Pancreas (tissue), 10 donors: ENCODE results near the gene TOMM20. TPM values are rescaled to one million over a fixed set of nuclear protein-coding genes. Genes with fewer than 3 reads are reported as not detected.
"Not testable (repeated sequence)": the region's sequence is repeated elsewhere in the genome, so short reads cannot be mapped to it uniquely, and the experiment has no call there.

Source experiments
- ATAC-seq, 4 donors: fragments of 200-7000 bp; cut with Tn5 transposase; one replicate each; pipeline versions ENCODE4 v1.8.0 to v1.9.1; 2020; ENCODE audit warnings: mild to moderate bottlenecking in 4 of 4, moderate library complexity in 4 of 4
- DNase-seq, 6 donors: peaks; one replicate each; pipeline ENCODE4 v3.0.0-alpha.2; 2020
- FAIRE-seq: peaks from 2 replicates; lab custom pipeline; 2012; peaks lifted over from hg19 to GRCh38; lab: Jason Lieb, UNC
- H3K27ac ChIP-seq, 4 donors: fragments of 200-600 bp; sonication (generic); 1 replicate in 3 of 4; 2 replicates in 1 of 4; pipeline versions ENCODE4 v1.5.0 to v1.8.0; 2020
- H3K27me3 ChIP-seq, 4 donors: fragments of 200-600 bp; one replicate each; pipeline ENCODE4 v1.8.0; 2021
- H3K36me3 ChIP-seq, 3 donors: fragments of 200-600 bp; sonication (generic) in 1 of 3; one replicate each; pipeline versions ENCODE4 v1.5.0 to v1.8.0; 2020 to 2021
- H3K4me1 ChIP-seq, 3 donors: fragments of 200-600 bp; one replicate each; pipeline ENCODE4 v1.8.0; 2021
- H3K4me3 ChIP-seq, 4 donors: fragments of 200-600 bp; sonication (generic) in 2 of 4; one replicate each; pipeline versions ENCODE4 v1.5.0 to v1.8.0; 2020 to 2021
- H3K9me3 ChIP-seq, 4 donors: fragments of 200-600 bp; one replicate each; pipeline ENCODE4 v1.8.0; 2021
- CTCF ChIP-seq, 4 donors: fragments of 200-600 bp; sonication (generic) in 3 of 4; IDR thresholded peaks; one replicate each; pipeline versions ENCODE4 v1.5.0 to v1.8.0; 2021; ENCODE audit warnings: antibody characterized with exemption in 4 of 4
- WGBS, 2 donors: extraction: QIAGEN DNeasy Blood & Tissue Kit; methylation state at CpG; one replicate each; pipeline ENCODE4 v1.1.7; 2013; 5-methylcytosine and 5-hydroxymethylcytosine counted together
- intact Hi-C, 3 donors: fragments of 100-400 bp; cut with DNase I; formaldehyde crosslinking; loops; one replicate each; pipeline versions ENCODE4 v1.11.1 to v1.14.2; 2022
- polyA plus RNA-seq, 2 donors: library from polyadenylated mRNA; stranded (reverse); fragments of 200-250 nt; gene quantifications; one replicate each; pipeline ENCODE4 v1.2.3, GENCODE V29; 2013
- total RNA-seq, 6 donors: library from RNA; stranded (reverse); fragmentation: NEBNext Ultra II Directional in 4 of 6; extraction: Animal tissue kit (Norgen Biotek cat#: 25700) in 4 of 6; gene quantifications; one replicate each; pipeline versions ENCODE4 v1.2.1 to v1.2.4, GENCODE V29; 2021 to 2023
- donor health status: healthy with polysubstance abuse.
- donor health status: DM: no; HTN: no; CAD: no; lungs with moderate emphysema.
- donor health status: DM: no; HTN: no; CAD: no.
- donor health status: control.
- donor health status: control.
- donor health status: Bipolar disorder and iron deficiency.
- donor health status: DM: yes; HTN: yes; CAD: no.
- donor health status: DM: no; HTN: no; CAD: no.
- donor health status: DM: no; HTN: no; CAD: no.
- donor health status: DM: yes; HTN: yes; CAD: no.

TOMM20 gene
- total and polyA plus RNA-seq, 8 donors: 37.7 to 106 (median 79.4) TPM

GRCh38 chr1:235090406-235091069, 38.1 kb downstream of the TOMM20 start:
- DNase-seq: peak in 3 of 6 donors; percentile 46 to 53 (median 50)
- no peak for FAIRE-seq
- no peak for TF ChIP-seq CTCF (IDR thresholded peaks at IDR 0.05)
- intact Hi-C loops: loop anchor here in 1 of 3 donors (10.0 kb wide), 1 partner anchor 506 kb away; no protein-coding TSS in a partner anchor
- WGBS, 2 donors: 54 to 60% methylated on average over 20 of the region's 20 CpGs
- H3K4me1 ChIP-seq: peaks cover 0 to 3% (median 0%) of the 10 kb centered on the region in 3 donors
- H3K9me3 ChIP-seq: no peaks in the 10 kb centered on the region
- no peaks in the 10 kb centered on the region for H3K27me3 ChIP-seq
- no peak overlapping the region for H3K4me3 ChIP-seq
- no peaks in the 10 kb centered on the region for H3K36me3 ChIP-seq
- ATAC-seq: peak in 3 of 4 donors; percentile 26 to 67 (median 50)
- H3K27ac ChIP-seq: peak overlapping the region; percentile 51 to 76 (median 73)

GRCh38 chr1:235088907-235089306, 39.7 kb downstream of the TOMM20 start:
- Histone ChIP-seq H3K4me1 (peaks cover 0 to 3% (median 0%) of the 10 kb centered on the region in 3 donors), H3K4me3 (no peak overlapping the region), H3K9me3 (no peaks in the 10 kb centered on the region), H3K36me3 (no peaks in the 10 kb centered on the region), H3K27me3 (no peaks in the 10 kb centered on the region), H3K27ac (no peak overlapping the region)
- ATAC-seq (no peak), FAIRE-seq (no peak), DNase-seq (no peak)
- no peak for TF ChIP-seq CTCF (IDR thresholded peaks at IDR 0.05)
- 93 to 94% methylated on average over 7 of the region's 7 CpGs for WGBS, 2 donors
- intact Hi-C loops: no loop called here

GRCh38 chr1:235088430-235088829, 40.2 kb downstream of the TOMM20 start:
- 85 to 90% methylated on average over 6 of the region's 6 CpGs for WGBS, 2 donors
- Histone ChIP-seq H3K27ac (no peak overlapping the region), H3K4me3 (no peak overlapping the region), H3K9me3 (no peaks in the 10 kb centered on the region), H3K4me1 (peaks cover 0 to 4% (median 0%) of the 10 kb centered on the region in 3 donors), H3K27me3 (no peaks in the 10 kb centered on the region), H3K36me3 (no peaks in the 10 kb centered on the region)
- intact Hi-C loops: no loop called here
- DNase-seq (no peak), ATAC-seq (no peak), FAIRE-seq (no peak)
- TF ChIP-seq CTCF (IDR thresholded peaks at IDR 0.05): no peak

GRCh38 chr1:235087906-235088305, 40.7 kb downstream of the TOMM20 start:
- FAIRE-seq (no peak), DNase-seq (no peak), ATAC-seq (no peak)
- Histone ChIP-seq H3K27me3 (no peaks in the 10 kb centered on the region), H3K9me3 (no peaks in the 10 kb centered on the region), H3K4me3 (no peak overlapping the region), H3K36me3 (no peaks in the 10 kb centered on the region), H3K27ac (no peak overlapping the region), H3K4me1 (peaks cover 0 to 9% (median 0%) of the 10 kb centered on the region in 3 donors)
- TF ChIP-seq CTCF (IDR thresholded peaks at IDR 0.05): no peak
- 87 to 89% methylated on average over 6 of the region's 6 CpGs for WGBS, 2 donors
- intact Hi-C loops: no loop called here

GRCh38 chr1:235085411-235086117, 43.1 kb downstream of the TOMM20 start:
- H3K4me1 ChIP-seq, H3K27me3 ChIP-seq, FAIRE-seq, H3K27ac ChIP-seq, H3K4me3 ChIP-seq, H3K9me3 ChIP-seq, intact Hi-C loops, ATAC-seq, H3K36me3 ChIP-seq: not testable (repeated sequence)
- 80 to 81% methylated on average over 12 of the region's 12 CpGs for WGBS, 2 donors
- DNase-seq: peak in 1 of 6 donors; percentile 11

- H3K4me3 ChIP-seq, FAIRE-seq, H3K36me3 ChIP-seq, H3K27ac ChIP-seq, DNase-seq, H3K9me3 ChIP-seq, H3K27me3 ChIP-seq, ATAC-seq: not testable (repeated sequence)
- intact Hi-C loops: loop anchor here in 2 of 3 donors (5.0 kb wide), 2 partner anchors 353 to 583 kb away; no protein-coding TSS in a partner anchor
- H3K4me1 ChIP-seq: peaks cover 10 to 39% (median 32%) of the 10 kb centered on the region in 3 donors
- WGBS, 2 donors: 96 to 99% methylated on average over 5 of the region's 5 CpGs
Measured at GRCh38 chr1:235080788-235081187, 47.8 kb downstream of the TOMM20 start.

- not testable (repeated sequence) for H3K27me3 ChIP-seq, ATAC-seq, H3K9me3 ChIP-seq, DNase-seq, H3K36me3 ChIP-seq, FAIRE-seq, H3K4me3 ChIP-seq
- intact Hi-C loops: loop anchor here in 2 of 3 donors (5.0 kb wide), 2 partner anchors 353 to 583 kb away; no protein-coding TSS in a partner anchor
- WGBS, 2 donors: 83 to 89% methylated on average over 4 of the region's 4 CpGs
- Histone ChIP-seq H3K4me1 (peaks cover 15 to 44% (median 37%) of the 10 kb centered on the region in 3 donors), H3K27ac (peak overlapping the region; percentile 54 to 88 (median 76))
Measured at GRCh38 chr1:235080297-235080657, 48.4 kb downstream of the TOMM20 start.
